SH-SY5Y (cell line): ENCODE measurements around the gene SS18.

ENCODE experiments used
- GATA2 ChIP-seq: IDR thresholded peaks from 2 replicates; pipeline ENCODE4 v1.6.1; 2011; ENCODE audit warnings: mild to moderate bottlenecking, low read depth, low read length
- GATA3 ChIP-seq: IDR thresholded peaks from 2 replicates; pipeline ENCODE4 v1.6.1; 2011; ENCODE audit warnings: low read depth, mild to moderate bottlenecking, low read length, moderate library complexity

DNA sequence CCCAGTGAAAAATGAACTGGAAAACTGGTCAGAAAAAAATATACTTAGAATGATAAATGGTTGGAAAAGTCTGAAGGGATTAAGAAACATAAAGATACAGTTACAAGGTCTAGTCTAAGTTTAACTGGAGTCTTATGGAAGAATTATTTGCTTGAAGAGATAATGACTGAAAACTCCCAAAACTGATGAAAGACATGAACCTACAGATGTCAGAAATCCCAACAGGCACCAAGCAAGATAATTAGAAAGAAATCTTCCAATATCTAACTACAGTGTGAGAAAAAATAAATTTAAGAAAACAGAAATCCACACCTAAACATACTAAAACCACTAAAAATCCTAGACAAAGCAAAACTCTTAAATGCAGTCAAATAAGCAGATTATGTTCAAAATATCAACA, 19.4 kb downstream of the SS18 start:
- TF ChIP-seq GATA3 (no peak), GATA2 (no peak)
